GM18873 (cell line): Measurements from ENCODE around the gene SLC2A8.

Experiments used
- ATAC-seq: cut with Tn5 transposase; IDR thresholded peaks from one replicate; pipeline ENCODE4 v1.9.1; 2021; ENCODE audit warnings: mild to moderate bottlenecking, moderate library complexity, moderate number of reproducible peaks; ENCODE audit not compliant: unreplicated experiment, low FRiP score

Gene SLC2A8

DNA sequence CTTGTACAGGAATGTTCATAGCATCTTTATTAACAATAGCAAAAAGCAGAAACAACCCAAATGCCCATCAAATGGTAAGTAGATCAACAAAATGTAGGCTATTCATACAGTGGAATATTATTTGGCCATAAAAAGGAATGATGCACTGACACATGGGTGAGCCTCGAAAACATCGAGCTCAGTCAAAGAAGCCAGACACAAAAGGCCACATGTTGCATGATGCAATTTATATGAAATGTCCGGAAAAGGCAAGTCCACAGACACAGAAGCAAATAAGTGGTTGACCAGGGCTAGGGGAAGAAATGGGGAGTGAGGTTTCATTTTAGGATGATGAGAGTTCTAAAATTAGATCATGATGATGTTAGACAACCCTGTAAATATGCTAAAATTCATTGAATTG lies 16.5 kb upstream of the SLC2A8 start:
- ATAC-seq: no peak

DNA sequence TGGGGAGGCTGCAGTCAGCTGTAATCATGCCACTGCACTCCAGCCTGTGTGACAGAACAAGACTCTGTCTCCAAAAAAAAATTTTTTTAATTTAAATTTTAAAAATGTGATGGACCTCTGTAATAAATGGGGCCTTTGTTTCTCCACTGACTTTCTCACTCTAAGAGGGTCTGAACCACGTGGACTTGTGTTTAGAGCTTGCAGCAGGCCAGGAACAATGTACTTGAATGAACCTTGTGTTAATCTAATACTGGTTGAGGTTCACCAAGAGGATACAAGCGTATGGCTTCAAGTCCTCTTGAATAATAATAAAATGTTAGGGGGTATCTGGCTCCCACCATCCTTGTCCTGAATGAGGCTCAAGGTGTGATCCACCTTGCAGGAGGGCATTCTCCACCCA lies 14.4 kb upstream of the SLC2A8 start:
- ATAC-seq: no peak

GRCh38 chr9:127384016-127384730 lies 12.8 kb upstream of the SLC2A8 start:
- ATAC-seq: no peak

DNA sequence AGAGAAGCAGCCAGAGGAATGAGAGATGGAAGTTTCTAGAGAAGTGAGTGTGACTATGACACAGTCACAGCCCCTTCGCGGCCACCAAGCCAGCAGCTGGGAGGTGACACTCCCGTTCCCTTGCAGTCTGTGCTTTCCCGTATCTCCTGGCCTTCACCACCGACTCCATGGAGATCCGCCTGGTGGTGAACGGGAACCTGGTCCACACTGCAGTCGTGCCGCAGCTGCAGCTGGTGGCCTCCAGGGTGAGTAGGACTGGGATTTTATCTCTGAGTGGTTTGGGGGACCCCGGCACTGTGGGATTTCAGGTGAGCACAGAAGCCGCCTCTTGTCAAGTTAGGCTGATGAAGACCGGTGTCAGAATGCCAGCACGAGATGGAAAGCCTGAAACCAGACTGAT lies 12.1 kb upstream of the SLC2A8 start:
- ATAC-seq: no peak

- no peak for ATAC-seq
These were observed 10.7 kb upstream of the SLC2A8 start for GRCh38 chr9:127386249-127386648.

- ATAC-seq: no peak
These were observed 10.0 kb upstream of the SLC2A8 start for GRCh38 chr9:127386981-127387380.

- peak; percentile 55 for ATAC-seq
These were observed 8.7 kb upstream of the SLC2A8 start for GRCh38 chr9:127388037-127388855.

DNA sequence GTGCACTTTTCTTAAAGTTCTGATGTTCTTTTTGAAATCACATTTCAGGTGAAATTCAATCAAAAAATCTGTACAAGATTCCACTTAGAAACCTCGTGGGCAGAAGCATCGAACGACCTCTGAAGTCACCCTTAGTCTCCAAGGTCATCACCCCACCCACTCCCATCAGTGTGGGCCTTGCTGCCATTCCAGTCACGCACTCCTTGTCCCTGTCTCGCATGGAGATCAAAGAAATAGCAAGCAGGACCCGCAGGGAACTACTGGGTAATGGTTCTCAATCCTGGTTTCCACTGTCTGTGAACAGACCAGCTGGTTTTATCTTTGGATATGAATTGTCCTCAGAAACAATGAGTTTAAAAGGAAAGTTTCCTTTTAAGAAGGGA lies 8.1 kb upstream of the SLC2A8 start:
- no peak for ATAC-seq

GRCh38 chr9:127389381-127390247 lies 7.4 kb upstream of the SLC2A8 start:
- ATAC-seq: no peak

DNA sequence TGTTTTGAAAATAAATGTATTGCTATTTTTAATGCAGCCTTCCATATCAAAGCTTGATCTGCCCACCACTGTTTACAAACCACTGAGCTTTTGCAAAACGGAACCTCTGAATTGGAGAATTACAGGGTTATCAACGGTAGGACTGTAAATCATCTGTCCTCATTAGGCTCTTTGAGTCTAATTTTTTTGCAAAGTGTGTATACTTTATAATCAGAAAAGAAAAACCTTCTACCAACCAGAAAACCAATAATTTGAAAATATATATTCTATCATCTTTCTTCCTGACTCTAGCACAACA lies 6.8 kb upstream of the SLC2A8 start:
- no peak for ATAC-seq

DNA sequence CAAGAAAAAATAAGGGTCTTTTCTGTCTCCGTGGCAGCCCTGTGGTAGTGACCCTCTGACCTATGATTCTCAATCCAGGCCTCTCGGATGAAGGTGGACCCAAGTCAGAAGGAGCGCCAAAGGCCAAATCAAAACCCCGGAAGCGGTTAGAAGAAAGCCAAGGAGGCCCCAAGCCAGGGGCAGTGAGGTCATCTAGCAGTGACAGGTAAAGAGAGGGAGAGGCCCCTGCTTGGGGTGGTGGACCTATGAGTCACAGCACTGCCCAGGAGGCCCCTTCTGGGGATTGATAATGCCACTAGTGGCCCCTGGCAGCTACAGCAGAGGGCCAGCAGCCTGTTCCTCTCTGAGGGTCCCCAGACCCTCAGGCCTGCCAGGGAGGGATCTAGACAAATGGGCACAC lies 6.4 kb upstream of the SLC2A8 start:
- ATAC-seq: no peak

- ATAC-seq: no peak
These were observed 4.8 kb upstream of the SLC2A8 start for GRCh38 chr9:127392166-127392565.

DNA sequence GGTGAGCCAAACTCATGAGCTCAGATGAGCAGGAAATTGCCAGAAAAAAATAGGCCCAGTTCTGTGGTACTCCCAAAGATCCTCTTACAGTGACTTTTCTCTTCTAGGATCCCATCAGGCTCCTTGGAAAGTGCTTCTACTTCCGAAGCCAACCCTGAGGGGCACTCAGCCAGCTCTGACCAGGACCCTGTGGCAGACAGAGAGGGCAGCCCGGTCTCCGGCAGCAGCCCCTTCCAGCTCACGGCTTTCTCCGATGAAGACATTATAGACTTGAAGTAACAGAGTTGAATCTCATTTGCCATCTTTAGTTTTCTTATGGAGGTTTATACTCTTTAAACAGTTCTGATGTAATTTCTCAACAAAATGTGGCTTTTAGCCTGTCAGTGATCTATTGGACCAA lies 4.0 kb upstream of the SLC2A8 start:
- ATAC-seq: no peak

GRCh38 chr9:127393645-127394044 lies 3.3 kb upstream of the SLC2A8 start:
- ATAC-seq: no peak

- ATAC-seq: no peak
These were observed 1.3 kb upstream of the SLC2A8 start for GRCh38 chr9:127395497-127396252.

DNA sequence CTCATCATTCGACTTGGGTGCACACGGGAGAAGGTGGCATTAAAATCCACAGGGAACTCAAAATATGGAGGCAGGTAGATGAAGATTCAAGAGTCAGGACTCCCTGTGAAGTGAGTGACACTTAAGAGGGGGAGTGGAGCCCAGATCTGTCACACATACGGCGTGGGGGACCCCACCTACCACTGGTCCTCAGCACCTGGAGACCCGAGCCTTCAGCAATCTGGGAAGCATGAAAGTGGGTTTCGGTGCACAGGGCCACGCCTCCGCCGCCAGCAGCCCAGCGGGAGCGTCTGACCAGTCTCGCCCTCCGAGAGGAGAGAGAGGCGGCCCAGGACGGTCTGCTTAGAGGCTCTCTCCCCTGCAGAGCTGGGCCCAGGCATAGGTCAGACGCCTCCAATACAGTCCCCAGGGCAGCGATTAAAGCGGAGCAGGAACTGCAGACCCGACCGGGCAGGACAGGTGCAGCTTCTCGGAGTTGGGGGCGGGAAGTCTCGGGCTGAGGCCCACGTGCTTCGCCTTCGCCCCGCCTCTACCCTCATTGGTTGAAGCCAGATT lies 639 bp upstream of the SLC2A8 start:
- no peak for ATAC-seq

DNA sequence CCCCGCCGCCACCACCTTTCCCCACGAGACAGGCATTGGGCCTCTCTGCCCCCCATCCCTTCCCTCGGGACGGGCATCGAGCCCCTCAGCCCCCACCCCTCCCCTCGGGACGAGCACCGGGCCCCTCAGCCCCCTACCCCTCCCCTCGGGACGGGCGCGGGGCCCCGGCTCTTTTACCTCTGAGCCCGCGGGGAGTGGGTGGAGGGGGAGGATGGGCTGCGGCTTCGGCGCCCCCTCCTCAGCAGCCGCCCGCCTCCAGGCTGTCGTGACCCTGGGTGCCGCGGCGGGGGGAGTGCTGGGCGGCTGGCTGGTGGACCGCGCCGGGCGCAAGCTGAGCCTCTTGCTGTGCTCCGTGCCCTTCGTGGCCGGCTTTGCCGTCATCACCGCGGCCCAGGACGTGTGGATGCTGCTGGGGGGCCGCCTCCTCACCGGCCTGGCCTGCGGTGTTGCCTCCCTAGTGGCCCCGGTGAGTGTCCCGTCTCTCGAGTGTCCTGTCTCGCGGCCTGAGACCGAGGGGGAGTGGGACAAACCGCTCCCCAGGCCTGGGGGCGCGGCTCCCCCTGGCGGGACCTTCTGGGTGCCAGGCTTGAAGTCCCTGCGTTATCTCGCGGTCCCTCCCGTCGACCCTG lies 791 bp downstream of the SLC2A8 start:
- no peak for ATAC-seq

- ATAC-seq: no peak
These were observed 1.3 kb downstream of the SLC2A8 start for GRCh38 chr9:127398275-127398647.

DNA sequence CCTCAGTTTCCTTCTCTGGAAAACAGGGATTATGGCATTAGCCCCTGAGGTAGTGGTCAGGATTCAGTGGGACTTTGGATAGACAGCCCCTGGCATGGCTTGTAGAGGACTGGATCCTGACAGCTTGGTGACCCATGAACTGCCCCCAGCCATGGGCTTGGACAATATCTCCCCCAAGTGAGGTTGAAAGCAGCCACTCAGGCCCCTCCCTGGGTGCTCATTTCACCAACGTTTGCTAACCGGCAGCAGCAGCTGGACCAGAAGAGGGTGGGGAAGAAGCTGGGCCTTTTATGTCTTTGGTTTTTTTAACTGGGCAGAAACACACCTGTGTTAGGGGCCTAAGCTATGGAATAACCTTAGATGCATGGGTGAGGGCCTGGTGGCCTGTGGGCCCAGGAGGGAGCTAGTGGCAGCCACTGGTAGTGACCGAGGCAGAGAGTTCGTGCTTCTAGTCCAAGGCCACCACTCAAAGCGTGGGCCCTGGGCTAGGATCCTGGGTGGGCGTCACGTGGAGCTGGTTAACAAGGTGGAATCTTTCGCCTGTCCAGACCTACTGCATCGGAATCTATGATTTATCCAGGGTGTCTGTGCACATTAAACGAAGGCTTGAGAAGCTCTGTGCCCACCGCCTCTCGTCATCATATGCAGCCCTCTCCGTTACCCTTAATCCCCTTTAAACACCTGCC lies 1.9 kb downstream of the SLC2A8 start:
- no peak for ATAC-seq
